H9 (cell line): Measurements from ENCODE around the gene PLEKHA5. TPM values are rescaled to one million over a fixed set of nuclear protein-coding genes. Genes with fewer than 3 reads are reported as not detected.
A peak's percentile ranks its signal among the peaks of the same experiment; 100 is the strongest.

Experiments used
- DNase-seq: peaks from one replicate; pipeline ENCODE4 v3.0.0-alpha.2; 2017
- H2AFZ ChIP-seq: one replicate; pipeline ENCODE4 v1.6.1; 2013; ENCODE audit warnings: mild to moderate bottlenecking, low read length, control low read depth, moderate library complexity
- H2AK5ac ChIP-seq: 2 replicates; pipeline ENCODE4 v1.6.1; 2013; ENCODE audit warnings: low read length, control low read depth, mixed read lengths; ENCODE audit not compliant: insufficient read length
- H2BK120ac ChIP-seq: one replicate; pipeline ENCODE4 v1.6.1; 2013; ENCODE audit warnings: low read depth, mild to moderate bottlenecking, low read length, control low read depth, inconsistent platforms; ENCODE audit not compliant: poor library complexity, severe bottlenecking
- H2BK12ac ChIP-seq: 2 replicates; pipeline ENCODE4 v1.6.1; 2013; ENCODE audit warnings: low read length, control low read depth, mixed read lengths, low read depth; ENCODE audit not compliant: insufficient read length
- H2BK15ac ChIP-seq: 2 replicates; pipeline ENCODE4 v1.6.1; 2013; ENCODE audit warnings: low read depth, low read length, control low read depth
- H2BK20ac ChIP-seq: one replicate; pipeline ENCODE4 v1.6.1; 2013; ENCODE audit warnings: low read depth, mild to moderate bottlenecking, low read length, control low read depth, inconsistent platforms; ENCODE audit not compliant: poor library complexity, severe bottlenecking
- H2BK5ac ChIP-seq: 2 replicates; pipeline ENCODE4 v1.6.1; 2013; ENCODE audit warnings: low read length, control low read depth, mixed read lengths; ENCODE audit not compliant: insufficient read length
- H3K14ac ChIP-seq: 2 replicates; pipeline ENCODE4 v1.6.1; 2013; ENCODE audit warnings: low read length, control low read depth; ENCODE audit not compliant: insufficient read depth
- H3K18ac ChIP-seq: 2 replicates; pipeline ENCODE4 v1.6.1; 2013; ENCODE audit warnings: low read depth, mild to moderate bottlenecking, mixed read lengths, low read length, control low read depth; ENCODE audit not compliant: insufficient read length
- H3K23ac ChIP-seq: 2 replicates; pipeline ENCODE4 v1.6.1; 2013; ENCODE audit warnings: low read length, control low read depth, mixed read lengths, low read depth; ENCODE audit not compliant: insufficient read length
- H3K23me2 ChIP-seq: 2 replicates; pipeline ENCODE4 v1.6.1; 2013; ENCODE audit warnings: low read depth, mild to moderate bottlenecking, mixed read lengths, low read length, control low read depth; ENCODE audit not compliant: insufficient read length, poor library complexity, severe bottlenecking
- H3K27ac ChIP-seq: 2 replicates; pipeline ENCODE4 v1.5.1; 2013; ENCODE audit warnings: low read length, control low read depth, mixed read lengths, low read depth; ENCODE audit not compliant: insufficient read length
- H3K27me3 ChIP-seq: 2 replicates; pipeline ENCODE4 v1.6.1; 2013; ENCODE audit warnings: low read length, control low read depth, inconsistent platforms; ENCODE audit not compliant: insufficient read depth
- H3K4ac ChIP-seq: 2 replicates; pipeline ENCODE4 v1.6.1; 2013; ENCODE audit warnings: low read depth, mild to moderate bottlenecking, control low read depth, inconsistent platforms, low read length, moderate library complexity
- H3K4me1 ChIP-seq: 2 replicates; pipeline ENCODE4 v1.6.1; 2013; ENCODE audit warnings: low read length, control low read depth, inconsistent platforms; ENCODE audit not compliant: insufficient read depth
- H3K4me2 ChIP-seq: 2 replicates; pipeline ENCODE4 v1.6.1; 2013; ENCODE audit warnings: low read length, control low read depth, mixed read lengths; ENCODE audit not compliant: insufficient read length, insufficient read depth
- H3K56ac ChIP-seq: 2 replicates; pipeline ENCODE4 v1.6.1; 2013; ENCODE audit warnings: low read depth, mild to moderate bottlenecking, mixed read lengths, low read length, control low read depth; ENCODE audit not compliant: insufficient read length
- H3K79me1 ChIP-seq: 2 replicates; pipeline ENCODE4 v1.6.1; 2013; ENCODE audit warnings: low read depth, mild to moderate bottlenecking, moderate library complexity, low read length, control low read depth, inconsistent platforms; ENCODE audit not compliant: insufficient read depth, poor library complexity, severe bottlenecking
- H3K79me2 ChIP-seq: 2 replicates; pipeline ENCODE4 v1.6.1; 2013; ENCODE audit warnings: low read length, control low read depth, inconsistent platforms; ENCODE audit not compliant: insufficient read depth
- H3K9ac ChIP-seq: 2 replicates; pipeline ENCODE4 v1.6.1; 2013; ENCODE audit warnings: low read length, control low read depth, mixed read lengths; ENCODE audit not compliant: insufficient read length; ENCODE audit errors: extremely low read depth
- H3K9me3 ChIP-seq: one replicate; pipeline ENCODE4 v1.6.1; 2013; ENCODE audit warnings: low read depth, low read length, inconsistent platforms; ENCODE audit not compliant: control insufficient read depth
- H3T11ph ChIP-seq: one replicate; pipeline ENCODE4 v1.6.1; 2013; ENCODE audit warnings: mild to moderate bottlenecking, low read length, control low read depth, inconsistent platforms
- H4K20me1 ChIP-seq: one replicate; pipeline ENCODE4 v1.6.1; 2013; ENCODE audit not compliant: control insufficient read depth, insufficient read length, insufficient read depth
- H4K5ac ChIP-seq: 2 replicates; pipeline ENCODE4 v1.6.1; 2013; ENCODE audit warnings: low read depth, mild to moderate bottlenecking, mixed read lengths, low read length, control low read depth; ENCODE audit not compliant: insufficient read length
- H4K8ac ChIP-seq: replicated peaks from 2 replicates; pipeline ENCODE4 v1.6.1; 2013; ENCODE audit warnings: low read length, control low read depth, mixed read lengths, low read depth; ENCODE audit not compliant: insufficient read length
- H4K91ac ChIP-seq: 2 replicates; pipeline ENCODE4 v1.6.1; 2013; ENCODE audit warnings: low read depth, mild to moderate bottlenecking, moderate library complexity, mixed read lengths, low read length, control low read depth; ENCODE audit not compliant: insufficient read length
- H3K27ac Mint-ChIP-seq, 3 experiments: 2 replicates in 2 of 3; 3 replicates in 1 of 3; pipeline ENCODE4 v1.8.0; 2020 to 2021; ENCODE audit warnings: mixed read lengths in 3 of 3, mild to moderate bottlenecking in 1 of 3, moderate library complexity in 1 of 3
- H3K27me3 Mint-ChIP-seq: 2 replicates; pipeline ENCODE4 v1.8.0; 2021; ENCODE audit warnings: low read depth, mild to moderate bottlenecking, moderate library complexity, mixed read lengths
- H3K36me3 Mint-ChIP-seq, 3 experiments: 2 replicates in 2 of 3; 3 replicates in 1 of 3; pipeline ENCODE4 v1.8.0; 2020 to 2021; ENCODE audit warnings: low read depth in 3 of 3, mixed read lengths in 3 of 3; ENCODE audit not compliant: insufficient read depth in 1 of 3
- H3K4me1 Mint-ChIP-seq, 2 experiments: 2 replicates each; pipeline ENCODE4 v1.8.0; 2020; ENCODE audit warnings: mixed read lengths in 2 of 2
- H3K4me3 Mint-ChIP-seq, 2 experiments: 2 replicates in 1 of 2; 3 replicates in 1 of 2; pipeline ENCODE4 v1.8.0; 2020 to 2021; ENCODE audit warnings: mild to moderate bottlenecking in 2 of 2, mixed read lengths in 2 of 2, moderate library complexity in 1 of 2
- H3K9me3 Mint-ChIP-seq, 2 experiments: 2 replicates in 1 of 2; 3 replicates in 1 of 2; pipeline ENCODE4 v1.8.0; 2020; ENCODE audit warnings: mild to moderate bottlenecking in 2 of 2, mixed read lengths in 2 of 2, moderate library complexity in 1 of 2
- WGBS: extraction: QIAGEN DNeasy Blood & Tissue Kit; methylation state at CpG from one replicate; pipeline ENCODE4 v1.1.7; 2013; ENCODE audit warnings: missing lambda C conversion rate, low lambda C conversion rate, mixed read lengths; ENCODE audit not compliant: insufficient read length; ENCODE audit errors: extremely low coverage; 5-methylcytosine and 5-hydroxymethylcytosine counted together
- total RNA-seq: library from RNA; stranded (reverse); gene quantifications from 2 replicates; pipeline ENCODE4 v1.2.1, GENCODE V29; 2021
- TF ChIP-seq, protein P1 (sequence below): fragments of 200-600 bp; sonication (generic); conservative IDR thresholded peaks from 3 replicates; pipeline ENCODE4 v1.8.0; 2021; ENCODE audit warnings: antibody characterized with exemption, mild to moderate bottlenecking

The PLEKHA5 gene
- total RNA-seq, 1 experiment from 2014 or later, result 86.7 TPM

DNA sequence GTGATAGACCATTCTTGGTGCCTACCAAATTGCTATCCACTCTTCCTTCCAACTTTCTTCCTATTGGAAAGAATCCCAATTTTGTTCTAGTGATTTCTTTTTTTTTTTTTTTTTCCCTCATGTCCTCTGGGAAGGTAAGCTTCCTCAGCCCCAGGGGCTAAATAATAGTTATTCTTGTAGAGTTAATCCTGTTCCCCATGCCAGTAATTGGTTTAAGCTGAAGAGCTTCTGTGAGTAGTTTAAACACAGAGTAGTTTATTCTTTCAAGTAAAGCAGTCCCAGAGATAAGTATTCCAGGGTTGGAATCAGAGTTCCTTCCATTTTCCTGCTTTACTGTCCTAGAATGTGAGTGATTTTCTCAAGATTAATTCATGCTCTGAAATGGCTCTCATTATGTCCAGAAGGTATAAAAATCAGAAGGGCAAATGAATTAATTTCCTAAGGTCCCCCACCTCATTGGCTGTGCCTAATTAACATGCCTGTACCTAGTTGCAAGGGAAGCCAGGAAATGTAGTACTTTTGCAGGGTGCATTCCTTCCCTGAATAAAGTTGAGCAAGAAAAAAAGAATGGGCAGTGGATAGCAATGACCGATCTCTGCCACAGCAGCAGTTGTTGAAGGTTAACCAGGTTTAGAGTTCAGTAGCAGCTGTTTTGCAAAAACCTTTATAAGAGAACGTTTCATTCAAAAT is 97.8 kb downstream of the PLEKHA5 start:
- H3K4me1 ChIP-seq, result no peaks in the 10 kb centered on the region
- H4K20me1 ChIP-seq, result no peaks in the 10 kb centered on the region
- H3K79me2 ChIP-seq, result 0 out of 2 replicates have a peak, but pooled peaks cover 6% of the 10 kb centered on the region
- H3K9ac ChIP-seq, result no peak overlapping the region
- H2AK5ac ChIP-seq, result no peak overlapping the region
- Mint-ChIP-seq H3K27ac (peak overlapping the region; percentile 5 to 88 (median 65); a peak in 3 of 7 replicates), H3K36me3 (peaks cover 24 to 30% (median 30%) of the 10 kb centered on the region in 3 experiments), H3K9me3 (peaks cover 16 to 20% of the 10 kb centered on the region in 2 experiments), H3K4me1 (peaks cover 24 to 27% of the 10 kb centered on the region in 2 experiments), H3K4me3 (no peak overlapping the region), H3K27me3 (no peaks in the 10 kb centered on the region)
- H3K27me3 ChIP-seq, result no peaks in the 10 kb centered on the region
- H2BK12ac ChIP-seq, result no peak overlapping the region
- no peak overlapping the region for H3K4me2 ChIP-seq
- no peak overlapping the region for H3K56ac ChIP-seq
- H3K18ac ChIP-seq, result no peak overlapping the region
- H3K79me1 ChIP-seq, result no peaks in the 10 kb centered on the region
- no peak overlapping the region for H2BK5ac ChIP-seq
- no peak overlapping the region for H2AFZ ChIP-seq
- no peak overlapping the region for H3K4ac ChIP-seq
- TF ChIP-seq, protein P1, sequence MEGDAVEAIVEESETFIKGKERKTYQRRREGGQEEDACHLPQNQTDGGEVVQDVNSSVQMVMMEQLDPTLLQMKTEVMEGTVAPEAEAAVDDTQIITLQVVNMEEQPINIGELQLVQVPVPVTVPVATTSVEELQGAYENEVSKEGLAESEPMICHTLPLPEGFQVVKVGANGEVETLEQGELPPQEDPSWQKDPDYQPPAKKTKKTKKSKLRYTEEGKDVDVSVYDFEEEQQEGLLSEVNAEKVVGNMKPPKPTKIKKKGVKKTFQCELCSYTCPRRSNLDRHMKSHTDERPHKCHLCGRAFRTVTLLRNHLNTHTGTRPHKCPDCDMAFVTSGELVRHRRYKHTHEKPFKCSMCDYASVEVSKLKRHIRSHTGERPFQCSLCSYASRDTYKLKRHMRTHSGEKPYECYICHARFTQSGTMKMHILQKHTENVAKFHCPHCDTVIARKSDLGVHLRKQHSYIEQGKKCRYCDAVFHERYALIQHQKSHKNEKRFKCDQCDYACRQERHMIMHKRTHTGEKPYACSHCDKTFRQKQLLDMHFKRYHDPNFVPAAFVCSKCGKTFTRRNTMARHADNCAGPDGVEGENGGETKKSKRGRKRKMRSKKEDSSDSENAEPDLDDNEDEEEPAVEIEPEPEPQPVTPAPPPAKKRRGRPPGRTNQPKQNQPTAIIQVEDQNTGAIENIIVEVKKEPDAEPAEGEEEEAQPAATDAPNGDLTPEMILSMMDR, result no peak
- H4K5ac ChIP-seq, result no peak overlapping the region
- H3K14ac ChIP-seq, result no peak overlapping the region
- H3K27ac ChIP-seq, result no peak overlapping the region
- H4K8ac ChIP-seq, result no peak overlapping the region
- no peaks in the 10 kb centered on the region for H3K23me2 ChIP-seq
- DNase-seq, result no peak
- H4K91ac ChIP-seq, result no peak overlapping the region
- H3T11ph ChIP-seq, result no peak overlapping the region
- WGBS, result no CpG with 5 or more reads among the region's 2 CpGs
- H2BK15ac ChIP-seq, result no peak overlapping the region
- H3K23ac ChIP-seq, result no peak overlapping the region
- no peak overlapping the region for H2BK120ac ChIP-seq
- H2BK20ac ChIP-seq, result no peak overlapping the region
- H3K9me3 ChIP-seq, result no peaks in the 10 kb centered on the region
